Calu3 (cell line): ENCODE data around the gene RTTN. TPM values are rescaled to one million over a fixed set of nuclear protein-coding genes. Genes with fewer than 3 reads are reported as not detected.

ENCODE experiments used
- BruUV-seq: library from RNA; stranded (reverse); fragments of 400-500 nt; replicated peaks from 2 replicates; lab custom pipeline; 2021; lab: Mats Ljungman, UMichigan
- CTCF ChIA-PET: fragments of 300-600 bp; sonication (Branson Sonifier 250); formaldehyde crosslinking; loops from one replicate; lab custom pipeline; 2022; ENCODE audit warnings: antibody characterized with exemption; lab: Charles Lee
- DNase-seq: peaks from one replicate; pipeline ENCODE4 v3.0.0; 2022
- H3K27ac Mint-ChIP-seq: one replicate; pipeline ENCODE4 v1.8.0; 2022; ENCODE audit warnings: mixed read lengths; ENCODE audit not compliant: unreplicated experiment
- H3K27me3 Mint-ChIP-seq: one replicate; pipeline ENCODE4 v1.8.0; 2022; ENCODE audit warnings: mixed read lengths; ENCODE audit not compliant: unreplicated experiment
- H3K36me3 Mint-ChIP-seq: one replicate; pipeline ENCODE4 v1.8.0; 2022; ENCODE audit warnings: mild to moderate bottlenecking, moderate library complexity, mixed read lengths; ENCODE audit not compliant: insufficient read depth, unreplicated experiment
- H3K4me1 Mint-ChIP-seq: one replicate; pipeline ENCODE4 v1.8.0; 2022; ENCODE audit warnings: mild to moderate bottlenecking, low read depth, mixed read lengths; ENCODE audit not compliant: unreplicated experiment
- H3K4me3 Mint-ChIP-seq: one replicate; pipeline ENCODE4 v1.8.0; 2022; ENCODE audit warnings: mild to moderate bottlenecking, low read depth, moderate library complexity, mixed read lengths; ENCODE audit not compliant: unreplicated experiment
- H3K9me3 Mint-ChIP-seq: one replicate; pipeline ENCODE4 v1.8.0; 2022; ENCODE audit warnings: low read depth, mixed read lengths; ENCODE audit not compliant: unreplicated experiment
- CTCF ChIP-seq: fragments of 200-600 bp; IDR thresholded peaks from one replicate; pipeline ENCODE4 v1.8.0; 2022; ENCODE audit warnings: antibody characterized with exemption; ENCODE audit not compliant: unreplicated experiment
- intact Hi-C: fragments of 100-400 bp; cut with micrococcal nuclease; formaldehyde crosslinking; loops from one replicate; pipeline ENCODE4 v1.10.0; 2022; ENCODE audit not compliant: unreplicated experiment
- total RNA-seq: library from RNA; stranded (reverse); gene quantifications from 2 replicates; pipeline ENCODE4 v1.2.3, GENCODE V29; 2022

RTTN gene
- total RNA-seq, 1 experiment from 2014 or later: 22.7 TPM

- no peak overlapping the region for H3K4me3 Mint-ChIP-seq
- no peaks in the 10 kb centered on the region for H3K4me1 Mint-ChIP-seq
- H3K9me3 Mint-ChIP-seq: peaks cover 4% of the 10 kb centered on the region
- H3K36me3 Mint-ChIP-seq: no peaks in the 10 kb centered on the region
- intact Hi-C loops: no loop called here
- H3K27ac Mint-ChIP-seq: no peak overlapping the region
- CTCF ChIA-PET: no interaction called here
- DNase-seq: no peak
- no TSS peak for BruUV-seq
- no peak for TF ChIP-seq CTCF
- no peaks in the 10 kb centered on the region for H3K27me3 Mint-ChIP-seq
Observed at GRCh38 chr18:70036771-70037347, 168.6 kb downstream of the RTTN start.

DNA sequence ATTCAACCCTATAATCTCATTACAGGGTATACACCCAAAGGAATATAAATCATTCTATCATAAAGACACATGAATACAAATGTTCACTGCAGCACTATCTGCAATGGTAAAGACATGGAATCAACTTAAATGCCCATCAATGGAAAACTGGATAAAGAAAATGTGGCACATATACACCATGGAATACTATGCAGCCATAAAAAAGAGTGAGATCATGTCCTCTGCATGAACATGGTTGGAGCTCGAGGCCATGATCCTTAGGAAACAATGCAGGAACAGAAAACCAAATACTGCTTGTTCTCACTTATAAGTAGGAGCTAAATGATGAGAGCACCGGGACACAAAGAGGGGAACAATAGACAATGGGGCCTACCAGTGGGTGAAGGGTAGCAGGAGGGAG, 169.3 kb downstream of the RTTN start:
- CTCF ChIA-PET: no interaction called here
- H3K27ac Mint-ChIP-seq: no peak overlapping the region
- no peak overlapping the region for H3K4me3 Mint-ChIP-seq
- no TSS peak for BruUV-seq
- H3K9me3 Mint-ChIP-seq: peaks cover 4% of the 10 kb centered on the region
- no peaks in the 10 kb centered on the region for H3K4me1 Mint-ChIP-seq
- DNase-seq: no peak
- intact Hi-C loops: no loop called here
- TF ChIP-seq CTCF: no peak
- no peaks in the 10 kb centered on the region for H3K27me3 Mint-ChIP-seq
- H3K36me3 Mint-ChIP-seq: no peaks in the 10 kb centered on the region

DNA sequence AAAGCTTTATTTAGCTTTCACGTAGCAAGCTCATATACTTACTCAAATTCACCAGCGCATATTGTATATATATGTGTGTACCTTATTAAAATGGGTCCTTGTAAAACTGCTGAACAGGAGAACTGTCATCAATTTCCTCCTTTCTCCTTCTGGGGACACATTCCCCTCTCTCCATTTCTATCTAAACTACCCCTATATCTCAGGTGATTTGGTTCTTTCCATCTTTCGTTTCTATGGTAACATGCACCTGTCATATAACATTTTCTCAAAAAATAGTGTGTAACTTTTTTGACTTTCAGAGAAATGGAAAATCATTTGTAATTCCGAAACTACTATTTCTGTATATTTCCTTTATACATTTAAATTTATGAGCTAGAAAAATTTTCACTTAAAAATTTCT, 174.3 kb downstream of the RTTN start:
- no peak for TF ChIP-seq CTCF
- intact Hi-C loops: no loop called here
- no peak for DNase-seq
- no peaks in the 10 kb centered on the region for H3K4me1 Mint-ChIP-seq
- no TSS peak for BruUV-seq
- H3K9me3 Mint-ChIP-seq: peaks cover 4% of the 10 kb centered on the region
- no peak overlapping the region for H3K27ac Mint-ChIP-seq
- no peaks in the 10 kb centered on the region for H3K27me3 Mint-ChIP-seq
- H3K4me3 Mint-ChIP-seq: no peak overlapping the region
- CTCF ChIA-PET: no interaction called here
- H3K36me3 Mint-ChIP-seq: no peaks in the 10 kb centered on the region

DNA sequence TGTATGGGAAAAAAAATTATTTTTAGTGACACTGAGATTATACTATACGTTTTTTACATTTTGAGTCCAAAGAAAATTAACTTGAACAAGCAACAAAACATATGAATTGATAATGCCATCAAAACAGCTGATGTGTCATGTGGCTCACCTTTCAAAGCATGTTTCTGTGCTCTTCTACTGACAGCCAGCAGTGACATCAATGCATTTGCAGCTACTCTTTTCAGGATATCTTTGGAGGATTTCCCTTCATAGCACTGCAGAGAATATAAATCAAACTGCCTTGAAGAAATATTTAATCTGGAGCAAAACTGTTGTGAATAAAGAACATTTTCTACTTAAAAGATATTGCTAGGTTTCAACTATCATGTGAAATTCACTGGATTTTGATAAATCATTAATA, 174.8 kb downstream of the RTTN start:
- BruUV-seq: no TSS peak
- no peaks in the 10 kb centered on the region for H3K27me3 Mint-ChIP-seq
- no peaks in the 10 kb centered on the region for H3K4me1 Mint-ChIP-seq
- intact Hi-C loops: no loop called here
- no peaks in the 10 kb centered on the region for H3K36me3 Mint-ChIP-seq
- H3K4me3 Mint-ChIP-seq: no peak overlapping the region
- DNase-seq: no peak
- CTCF ChIA-PET: no interaction called here
- peaks cover 4% of the 10 kb centered on the region for H3K9me3 Mint-ChIP-seq
- no peak overlapping the region for H3K27ac Mint-ChIP-seq
- no peak for TF ChIP-seq CTCF
